HepG2 (cell line): Measurements from ENCODE around the gene TMEM221. TPM values are rescaled to one million over a fixed set of nuclear protein-coding genes. Genes with fewer than 3 reads are reported as not detected.

Experiments
- BHLHE40 ChIP-seq: IDR thresholded peaks from 2 replicates; pipeline ENCODE4 v1.6.1; 2011; ENCODE audit warnings: low read length, improper control_type of control experiment
- CHD2 ChIP-seq: IDR thresholded peaks from 2 replicates; pipeline ENCODE4 v1.6.1; 2011; ENCODE audit warnings: low read depth, low read length, improper control_type of control experiment
- KDM5B ChIP-seq: sonication (generic); formaldehyde crosslinking; IDR thresholded peaks from 2 replicates; pipeline ENCODE4 v1.4.0; 2020; ENCODE audit warnings: missing genetic modification reagents, mild to moderate bottlenecking, borderline replicate concordance
- KLF12 ChIP-seq: sonication (generic); formaldehyde crosslinking; IDR thresholded peaks from 2 replicates; pipeline ENCODE4 v1.4.0; 2020; ENCODE audit warnings: missing genetic modification reagents, borderline replicate concordance
- MBNL3 ChIP-seq: fragments of 250-450 bp; sonication (Bioruptor Pico); conservative IDR thresholded peaks from 2 replicates; pipeline ENCODE4 v1.8.0; 2022; ENCODE audit warnings: mild to moderate bottlenecking, inconsistent platforms
- NFKB2 ChIP-seq: sonication (generic); formaldehyde crosslinking; IDR thresholded peaks from 2 replicates; pipeline ENCODE4 v1.4.0; 2020; ENCODE audit warnings: missing genetic modification reagents, borderline replicate concordance
- PAX8 ChIP-seq: sonication (generic); formaldehyde crosslinking; IDR thresholded peaks from 2 replicates; pipeline ENCODE4 v1.8.0; 2022; ENCODE audit warnings: mild to moderate bottlenecking, missing genetic modification reagents, borderline replicate concordance
- SETDB1 ChIP-seq: sonication (generic); formaldehyde crosslinking; IDR thresholded peaks from 2 replicates; pipeline ENCODE4 v1.5.1; 2020; ENCODE audit warnings: missing genetic modification reagents, mild to moderate bottlenecking, borderline replicate concordance
- SMC3 ChIP-seq: IDR thresholded peaks from 2 replicates; pipeline ENCODE4 v1.6.1; 2011; ENCODE audit warnings: low read length, improper control_type of control experiment
- SYNCRIP ChIP-seq: fragments of 200-400 bp; formaldehyde crosslinking; IDR thresholded peaks from 2 replicates; pipeline ENCODE4 v1.6.1; 2018; ENCODE audit warnings: mild to moderate bottlenecking, low read depth, low read length; ENCODE audit not compliant: insufficient read depth
- TCF12 ChIP-seq, 2 experiments: fragments of 450-650 bp in 1 of 2; sonication (generic) in 1 of 2; formaldehyde crosslinking in 1 of 2; IDR thresholded peaks; 2 replicates each; pipeline versions ENCODE4 v1.6.1 to v1.8.0; 2017 to 2022; ENCODE audit warnings: antibody characterized with exemption in 1 of 2, mild to moderate bottlenecking in 1 of 2, missing genetic modification reagents in 1 of 2, moderate library complexity in 1 of 2
- ZFP90 ChIP-seq: sonication (generic); formaldehyde crosslinking; IDR thresholded peaks from 2 replicates; pipeline ENCODE4 v1.8.0; 2022; ENCODE audit warnings: missing genetic modification reagents, mild to moderate bottlenecking, inconsistent platforms, borderline replicate concordance
- ZNF251 ChIP-seq: sonication (generic); formaldehyde crosslinking; IDR thresholded peaks from 2 replicates; pipeline ENCODE4 v1.9.0; 2021; ENCODE audit warnings: mild to moderate bottlenecking, missing genetic modification reagents
- ZNF34 ChIP-seq: sonication (generic); formaldehyde crosslinking; IDR thresholded peaks from 2 replicates; pipeline ENCODE4 v1.4.0; 2020; ENCODE audit warnings: mild to moderate bottlenecking, missing genetic modification reagents, borderline replicate concordance
- ZNF629 ChIP-seq: sonication (generic); formaldehyde crosslinking; conservative IDR thresholded peaks from 2 replicates; pipeline ENCODE4 v1.5.0; 2020; ENCODE audit warnings: missing genetic modification reagents
- ZNF883 ChIP-seq: sonication (generic); formaldehyde crosslinking; IDR thresholded peaks from 2 replicates; pipeline ENCODE4 v1.5.1; 2020; ENCODE audit warnings: mild to moderate bottlenecking, missing genetic modification reagents; ENCODE audit errors: not compliant biosample characterization
- polyA plus RNA-seq, 8 experiments: library from polyadenylated mRNA; depleted of rRNA in 3 of 8; stranded (reverse) in 7 of 8; unstranded in 1 of 8; fragments of >200 nt; fragmentation: Illumina TruSeq in 4 of 8; extraction: Trizol in 4 of 8; gene quantifications; 2 replicates each; pipeline versions ENCODE4 v1.2.1 to v1.2.3, GENCODE V29; 2011 to 2016; ENCODE audit warnings: low read depth in 4 of 8, missing spikeins in 1 of 8, mixed read lengths in 1 of 8; ENCODE audit not compliant: insufficient read depth in 1 of 8
- total RNA-seq, 5 experiments: library from RNA; depleted of rRNA; stranded (reverse); fragments of >200 nt; fragmentation: Illumina TruSeq; extraction: Trizol; gene quantifications; 2 replicates each; pipeline ENCODE4 v1.2.3, GENCODE V29; 2016; ENCODE audit warnings: low read depth in 1 of 5
- TF ChIP-seq, protein P1 (sequence below), 2 experiments: sonication (generic) in 1 of 2; formaldehyde crosslinking in 1 of 2; IDR thresholded peaks; 2 replicates each; pipeline versions ENCODE4 v1.4.0 to v1.6.1; 2018 to 2020; ENCODE audit warnings: missing genetic modification reagents in 2 of 2, borderline replicate concordance in 1 of 2, low read depth in 1 of 2, mild to moderate bottlenecking in 1 of 2, missing biosample characterization in 1 of 2
- TF ChIP-seq, protein P2 (sequence below): sonication (generic); formaldehyde crosslinking; IDR thresholded peaks from 2 replicates; pipeline ENCODE4 v1.4.0; 2020; ENCODE audit warnings: missing genetic modification reagents
- TF ChIP-seq, protein P3 (sequence below): IDR thresholded peaks from 2 replicates; pipeline ENCODE4 v1.6.1; 2016
- TF ChIP-seq, protein P4 (sequence below): sonication (generic); formaldehyde crosslinking; IDR thresholded peaks from 2 replicates; pipeline ENCODE4 v1.4.0; 2020; ENCODE audit warnings: missing genetic modification reagents
- TF ChIP-seq, protein P5 (sequence below): IDR thresholded peaks from 2 replicates; pipeline ENCODE4 v1.6.1; 2018; ENCODE audit warnings: missing genetic modification reagents, mild to moderate bottlenecking, missing compliant biosample characterization

TMEM221 gene
- total and polyA plus RNA-seq, 2 of the 13 experiments (the other 11 are each of a cell fraction or from before 2014, with no cell fraction given) = 0.33 to 0.77 TPM

DNA sequence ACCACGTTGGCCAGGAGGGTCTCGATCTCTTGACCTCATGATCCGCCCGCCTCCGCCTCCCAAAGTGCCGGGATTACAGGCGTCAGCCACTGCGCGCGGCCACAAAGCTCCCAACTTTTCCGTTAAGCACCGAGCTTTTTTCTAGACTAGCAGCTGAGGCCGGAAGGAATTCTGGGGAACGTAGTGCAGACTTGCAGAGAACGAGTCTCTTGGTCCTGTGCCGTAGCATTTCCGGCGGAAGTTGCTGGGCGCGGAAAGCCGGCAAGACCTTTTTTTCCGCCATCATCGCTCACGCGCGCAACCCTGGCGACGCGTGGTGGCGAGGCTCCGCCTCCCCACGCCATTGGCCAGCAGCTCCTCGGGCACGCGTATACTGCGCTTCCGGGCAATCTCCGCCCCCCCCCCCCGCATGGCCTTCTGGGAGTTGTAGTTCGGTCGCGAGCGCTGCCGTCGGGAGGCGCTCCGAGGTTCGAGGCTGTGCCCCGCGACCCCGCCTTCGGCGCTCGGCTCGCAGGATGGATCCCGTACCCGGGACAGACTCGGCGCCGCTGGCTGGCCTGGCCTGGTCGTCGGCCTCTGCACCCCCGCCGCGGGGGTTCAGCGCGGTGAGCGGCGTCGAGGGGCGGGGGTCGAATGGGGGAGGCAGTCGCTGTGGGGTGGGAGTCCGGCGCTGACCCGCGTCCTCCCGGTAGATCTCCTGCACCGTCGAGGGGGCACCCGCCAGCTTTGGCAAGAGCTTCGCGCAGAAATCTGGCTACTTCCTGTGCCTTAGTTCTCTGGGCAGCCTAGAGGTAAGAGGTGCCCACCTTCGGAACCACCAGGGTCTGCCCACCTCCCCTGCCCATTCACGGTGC is 28.6 kb downstream of the TMEM221 start, which contains the start of gene MVB12A (continued):
- TF ChIP-seq PAX8 (CRISPR knock-in tag) (peak; percentile 88; the same call in 1 of the 2 replicates), ZNF251 (CRISPR knock-in tag) (no peak), MBNL3 (CRISPR knock-in tag) (no peak), ZFP90 (CRISPR knock-in tag) (peak; percentile 86), KLF12 (CRISPR knock-in tag) (0 out of 2 replicates have a peak, but pooled peaks have one; percentile 76), SYNCRIP (no peak), ZNF883 (peak; percentile 21), ZNF34 (CRISPR knock-in tag) (no peak; the same call in 1 of the 2 replicates), KDM5B (CRISPR knock-in tag) (peak; percentile 54), TCF12 (IDR thresholded peaks at IDR 0.05) (no peak), TCF12 (CRISPR knock-in tag; IDR thresholded peaks at IDR 0.05) (no peak), ZNF629 (peak; percentile 43), BHLHE40 (peak; percentile 92), NFKB2 (peak; percentile 74; the same call in 1 of the 2 replicates), SMC3 (no peak), CHD2 (no peak), SETDB1 (CRISPR knock-in tag) (no peak)
- TF ChIP-seq, protein P1, sequence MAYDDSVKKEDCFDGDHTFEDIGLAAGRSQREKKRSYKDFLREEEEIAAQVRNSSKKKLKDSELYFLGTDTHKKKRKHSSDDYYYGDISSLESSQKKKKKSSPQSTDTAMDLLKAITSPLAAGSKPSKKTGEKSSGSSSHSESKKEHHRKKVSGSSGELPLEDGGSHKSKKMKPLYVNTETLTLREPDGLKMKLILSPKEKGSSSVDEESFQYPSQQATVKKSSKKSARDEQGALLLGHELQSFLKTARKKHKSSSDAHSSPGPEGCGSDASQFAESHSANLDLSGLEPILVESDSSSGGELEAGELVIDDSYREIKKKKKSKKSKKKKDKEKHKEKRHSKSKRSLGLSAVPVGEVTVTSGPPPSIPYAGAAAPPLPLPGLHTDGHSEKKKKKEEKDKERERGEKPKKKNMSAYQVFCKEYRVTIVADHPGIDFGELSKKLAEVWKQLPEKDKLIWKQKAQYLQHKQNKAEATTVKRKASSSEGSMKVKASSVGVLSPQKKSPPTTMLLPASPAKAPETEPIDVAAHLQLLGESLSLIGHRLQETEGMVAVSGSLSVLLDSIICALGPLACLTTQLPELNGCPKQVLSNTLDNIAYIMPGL (CRISPR knock-in tag; IDR thresholded peaks at IDR 0.05; ENCODE audit: borderline replicate concordance in 1 of 2, low read depth in 1 of 2) = peak in 1 of 2 experiments; percentile 83; a peak in 3 of 4 replicates
- TF ChIP-seq, protein P2, sequence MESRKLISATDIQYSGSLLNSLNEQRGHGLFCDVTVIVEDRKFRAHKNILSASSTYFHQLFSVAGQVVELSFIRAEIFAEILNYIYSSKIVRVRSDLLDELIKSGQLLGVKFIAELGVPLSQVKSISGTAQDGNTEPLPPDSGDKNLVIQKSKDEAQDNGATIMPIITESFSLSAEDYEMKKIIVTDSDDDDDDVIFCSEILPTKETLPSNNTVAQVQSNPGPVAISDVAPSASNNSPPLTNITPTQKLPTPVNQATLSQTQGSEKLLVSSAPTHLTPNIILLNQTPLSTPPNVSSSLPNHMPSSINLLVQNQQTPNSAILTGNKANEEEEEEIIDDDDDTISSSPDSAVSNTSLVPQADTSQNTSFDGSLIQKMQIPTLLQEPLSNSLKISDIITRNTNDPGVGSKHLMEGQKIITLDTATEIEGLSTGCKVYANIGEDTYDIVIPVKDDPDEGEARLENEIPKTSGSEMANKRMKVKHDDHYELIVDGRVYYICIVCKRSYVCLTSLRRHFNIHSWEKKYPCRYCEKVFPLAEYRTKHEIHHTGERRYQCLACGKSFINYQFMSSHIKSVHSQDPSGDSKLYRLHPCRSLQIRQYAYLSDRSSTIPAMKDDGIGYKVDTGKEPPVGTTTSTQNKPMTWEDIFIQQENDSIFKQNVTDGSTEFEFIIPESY (CRISPR knock-in tag) = no peak
- TF ChIP-seq, protein P3, sequence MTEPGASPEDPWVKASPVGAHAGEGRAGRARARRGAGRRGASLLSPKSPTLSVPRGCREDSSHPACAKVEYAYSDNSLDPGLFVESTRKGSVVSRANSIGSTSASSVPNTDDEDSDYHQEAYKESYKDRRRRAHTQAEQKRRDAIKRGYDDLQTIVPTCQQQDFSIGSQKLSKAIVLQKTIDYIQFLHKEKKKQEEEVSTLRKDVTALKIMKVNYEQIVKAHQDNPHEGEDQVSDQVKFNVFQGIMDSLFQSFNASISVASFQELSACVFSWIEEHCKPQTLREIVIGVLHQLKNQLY (CRISPR knock-in tag) = peak; percentile 42; the same call in 1 of the 2 replicates
- TF ChIP-seq, protein P4, sequence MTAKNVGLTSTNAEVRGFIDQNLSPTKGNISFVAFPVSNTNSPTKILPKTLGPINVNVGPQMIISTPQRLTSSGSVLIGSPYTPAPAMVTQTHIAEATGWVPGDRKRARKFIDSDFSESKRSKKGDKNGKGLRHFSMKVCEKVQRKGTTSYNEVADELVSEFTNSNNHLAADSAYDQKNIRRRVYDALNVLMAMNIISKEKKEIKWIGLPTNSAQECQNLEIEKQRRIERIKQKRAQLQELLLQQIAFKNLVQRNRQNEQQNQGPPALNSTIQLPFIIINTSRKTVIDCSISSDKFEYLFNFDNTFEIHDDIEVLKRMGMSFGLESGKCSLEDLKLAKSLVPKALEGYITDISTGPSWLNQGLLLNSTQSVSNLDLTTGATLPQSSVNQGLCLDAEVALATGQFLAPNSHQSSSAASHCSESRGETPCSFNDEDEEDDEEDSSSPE (CRISPR knock-in tag) = peak; percentile 90
- TF ChIP-seq, protein P5, sequence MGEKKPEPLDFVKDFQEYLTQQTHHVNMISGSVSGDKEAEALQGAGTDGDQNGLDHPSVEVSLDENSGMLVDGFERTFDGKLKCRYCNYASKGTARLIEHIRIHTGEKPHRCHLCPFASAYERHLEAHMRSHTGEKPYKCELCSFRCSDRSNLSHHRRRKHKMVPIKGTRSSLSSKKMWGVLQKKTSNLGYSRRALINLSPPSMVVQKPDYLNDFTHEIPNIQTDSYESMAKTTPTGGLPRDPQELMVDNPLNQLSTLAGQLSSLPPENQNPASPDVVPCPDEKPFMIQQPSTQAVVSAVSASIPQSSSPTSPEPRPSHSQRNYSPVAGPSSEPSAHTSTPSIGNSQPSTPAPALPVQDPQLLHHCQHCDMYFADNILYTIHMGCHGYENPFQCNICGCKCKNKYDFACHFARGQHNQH = 0 out of 2 replicates have a peak, but pooled peaks have one; percentile 43
